DOHH2 (cell line): ENCODE data around the gene DDO.

ENCODE experiments used
- H3F3A ChIP-seq: fragments of 200-600 bp; sonication (generic), shearing (Covaris generic); 2 replicates; pipeline ENCODE4 v1.6.0; 2016; ENCODE audit warnings: antibody characterized with exemption, mild to moderate bottlenecking; ENCODE audit not compliant: control insufficient read depth, insufficient read depth
- H3K27ac ChIP-seq: fragments of 200-600 bp; sonication (generic); 2 replicates; pipeline ENCODE4 v1.5.1; 2014; ENCODE audit warnings: low read depth, mild to moderate bottlenecking, low read length, moderate library complexity
- H3K27me3 ChIP-seq: fragments of 200-600 bp; sonication (generic); 2 replicates; pipeline ENCODE4 v1.6.1; 2014; ENCODE audit warnings: mild to moderate bottlenecking, low read length, mixed read lengths; ENCODE audit not compliant: control insufficient read depth
- H3K36me3 ChIP-seq: fragments of 200-600 bp; sonication (generic); 2 replicates; pipeline ENCODE4 v1.6.1; 2014; ENCODE audit warnings: mild to moderate bottlenecking, low read length, moderate library complexity, mixed read lengths; ENCODE audit not compliant: control insufficient read depth
- H3K4me1 ChIP-seq: fragments of 200-600 bp; sonication (generic); 2 replicates; pipeline ENCODE4 v1.6.1; 2014; ENCODE audit warnings: mild to moderate bottlenecking, low read length, mixed read lengths; ENCODE audit not compliant: control insufficient read depth
- H3K4me2 ChIP-seq: fragments of 200-600 bp; sonication (generic); 2 replicates; pipeline ENCODE4 v1.6.0; 2014; ENCODE audit warnings: mild to moderate bottlenecking, low read length, moderate library complexity
- H3K4me3 ChIP-seq: fragments of 200-600 bp; sonication (generic); 2 replicates; pipeline ENCODE4 v1.5.1; 2014; ENCODE audit warnings: mild to moderate bottlenecking, low read length, mixed read lengths
- H3K79me2 ChIP-seq: fragments of 200-600 bp; sonication (generic); 2 replicates; pipeline ENCODE4 v1.6.1; 2014; ENCODE audit warnings: mild to moderate bottlenecking, low read length, mixed read lengths; ENCODE audit not compliant: control insufficient read depth
- H3K9me2 ChIP-seq: fragments of 200-600 bp; sonication (generic); replicated peaks from 2 replicates; pipeline ENCODE4 v1.6.1; 2014; ENCODE audit warnings: mild to moderate bottlenecking, low read length, mixed read lengths; ENCODE audit not compliant: control insufficient read depth
- H3K9me3 ChIP-seq: fragments of 200-600 bp; sonication (generic); 2 replicates; pipeline ENCODE4 v1.6.1; 2014; ENCODE audit warnings: antibody characterized with exemption, low read length, mixed read lengths; ENCODE audit not compliant: control insufficient read depth, insufficient read depth
- H4K20me1 ChIP-seq: fragments of 200-600 bp; sonication (generic); 2 replicates; pipeline ENCODE4 v1.6.0; 2014; ENCODE audit warnings: low read depth, mild to moderate bottlenecking, antibody characterized with exemption, low read length, moderate library complexity; ENCODE audit not compliant: control insufficient read depth, insufficient read depth
- EZH2phosphoT487 ChIP-seq: fragments of 200-600 bp; sonication (generic); IDR thresholded peaks from 2 replicates; pipeline ENCODE4 v1.6.1; 2017; ENCODE audit warnings: borderline replicate concordance, mild to moderate bottlenecking, antibody characterized with exemption, low read length, moderate library complexity, mixed read lengths
- TF ChIP-seq, protein P1 (sequence below): fragments of 200-600 bp; sonication (generic); IDR thresholded peaks from one replicate; pipeline ENCODE4 v1.5.1; 2014; ENCODE audit warnings: antibody characterized with exemption, mild to moderate bottlenecking, low read depth, low read length; ENCODE audit not compliant: poor library complexity, severe bottlenecking

Gene DDO

DNA sequence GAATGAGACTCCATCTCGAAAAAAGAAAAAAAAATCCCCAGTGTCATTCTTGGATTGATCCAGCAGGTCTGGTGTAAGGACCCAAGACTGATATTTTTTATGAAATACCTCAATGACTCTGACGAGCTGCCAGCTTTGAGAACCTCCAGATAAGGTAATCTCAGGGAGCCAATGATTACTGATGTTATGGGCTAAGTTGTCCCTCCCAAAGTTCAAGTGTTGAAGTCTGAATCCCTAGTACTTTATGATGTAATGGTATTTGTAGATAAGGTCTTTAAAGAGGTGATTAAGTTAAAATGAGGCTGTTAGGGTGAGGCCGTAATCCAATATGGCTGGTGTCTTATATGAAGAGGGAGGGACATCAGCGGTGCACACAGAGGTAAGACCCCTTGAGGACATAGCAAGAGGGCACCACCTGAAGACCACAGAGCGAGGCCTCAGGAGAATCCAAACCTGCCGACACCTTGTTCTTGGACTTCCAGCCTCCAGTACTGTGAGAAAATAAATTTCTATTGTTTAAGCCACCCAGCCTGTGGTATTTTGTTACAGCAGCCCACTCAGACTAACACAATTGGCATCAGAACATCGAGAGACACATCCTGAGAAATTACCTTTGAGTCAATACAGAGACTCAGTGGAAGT lies 19.7 kb upstream of the DDO start:
- Histone ChIP-seq H3K27me3 (peaks cover 8% of the 10 kb centered on the region; the same call in 1 of the 2 replicates), H3K4me1 (no peaks in the 10 kb centered on the region), H4K20me1 (no peaks in the 10 kb centered on the region), H3K4me2 (no peak overlapping the region), H3K36me3 (no peaks in the 10 kb centered on the region), H3F3A (no peaks in the 10 kb centered on the region), H3K9me2 (no peaks in the 10 kb centered on the region), H3K27ac (no peak overlapping the region), H3K79me2 (no peaks in the 10 kb centered on the region), H3K4me3 (no peak overlapping the region), H3K9me3 (no peaks in the 10 kb centered on the region)
- TF ChIP-seq EZH2phosphoT487 = no peak
- TF ChIP-seq, protein P1, sequence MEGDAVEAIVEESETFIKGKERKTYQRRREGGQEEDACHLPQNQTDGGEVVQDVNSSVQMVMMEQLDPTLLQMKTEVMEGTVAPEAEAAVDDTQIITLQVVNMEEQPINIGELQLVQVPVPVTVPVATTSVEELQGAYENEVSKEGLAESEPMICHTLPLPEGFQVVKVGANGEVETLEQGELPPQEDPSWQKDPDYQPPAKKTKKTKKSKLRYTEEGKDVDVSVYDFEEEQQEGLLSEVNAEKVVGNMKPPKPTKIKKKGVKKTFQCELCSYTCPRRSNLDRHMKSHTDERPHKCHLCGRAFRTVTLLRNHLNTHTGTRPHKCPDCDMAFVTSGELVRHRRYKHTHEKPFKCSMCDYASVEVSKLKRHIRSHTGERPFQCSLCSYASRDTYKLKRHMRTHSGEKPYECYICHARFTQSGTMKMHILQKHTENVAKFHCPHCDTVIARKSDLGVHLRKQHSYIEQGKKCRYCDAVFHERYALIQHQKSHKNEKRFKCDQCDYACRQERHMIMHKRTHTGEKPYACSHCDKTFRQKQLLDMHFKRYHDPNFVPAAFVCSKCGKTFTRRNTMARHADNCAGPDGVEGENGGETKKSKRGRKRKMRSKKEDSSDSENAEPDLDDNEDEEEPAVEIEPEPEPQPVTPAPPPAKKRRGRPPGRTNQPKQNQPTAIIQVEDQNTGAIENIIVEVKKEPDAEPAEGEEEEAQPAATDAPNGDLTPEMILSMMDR = no peak

DNA sequence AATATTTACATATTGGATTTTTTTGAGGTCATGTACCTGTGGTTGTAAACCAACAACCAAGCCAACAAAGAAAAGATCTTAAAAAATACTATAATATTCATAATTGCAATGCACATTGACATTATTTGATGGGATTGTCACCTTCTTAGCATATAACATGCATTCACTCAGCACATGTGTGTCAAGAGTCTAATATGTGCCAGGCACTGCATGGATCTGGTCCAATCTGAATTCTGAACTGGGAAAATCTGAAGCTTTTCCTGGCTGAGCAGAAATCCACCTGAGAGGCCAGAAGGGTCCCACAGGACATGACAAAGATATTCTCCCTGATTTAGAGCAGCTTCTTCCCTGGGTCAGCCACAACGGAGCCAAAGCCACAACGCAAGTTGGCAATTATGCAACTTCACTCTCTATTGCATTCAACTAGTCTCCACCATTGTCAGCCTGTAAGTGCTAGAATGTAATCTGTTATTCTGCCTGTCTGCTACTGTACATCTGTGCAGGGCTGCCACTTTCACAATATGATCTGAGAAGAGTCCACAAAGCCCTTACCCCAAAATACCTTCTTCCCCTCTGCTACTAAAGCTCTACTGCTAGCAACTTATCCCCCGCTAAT lies 17.0 kb upstream of the DDO start:
- Histone ChIP-seq H3K79me2 (no peaks in the 10 kb centered on the region), H4K20me1 (no peaks in the 10 kb centered on the region), H3F3A (no peaks in the 10 kb centered on the region), H3K9me2 (no peaks in the 10 kb centered on the region), H3K27ac (no peak overlapping the region), H3K4me1 (no peaks in the 10 kb centered on the region), H3K4me2 (no peak overlapping the region), H3K27me3 (0 out of 2 replicates have a peak, but pooled peaks cover 2% of the 10 kb centered on the region), H3K36me3 (no peaks in the 10 kb centered on the region), H3K9me3 (no peaks in the 10 kb centered on the region), H3K4me3 (no peak overlapping the region)
- TF ChIP-seq, protein P1 = no peak
- TF ChIP-seq EZH2phosphoT487 = no peak

DNA sequence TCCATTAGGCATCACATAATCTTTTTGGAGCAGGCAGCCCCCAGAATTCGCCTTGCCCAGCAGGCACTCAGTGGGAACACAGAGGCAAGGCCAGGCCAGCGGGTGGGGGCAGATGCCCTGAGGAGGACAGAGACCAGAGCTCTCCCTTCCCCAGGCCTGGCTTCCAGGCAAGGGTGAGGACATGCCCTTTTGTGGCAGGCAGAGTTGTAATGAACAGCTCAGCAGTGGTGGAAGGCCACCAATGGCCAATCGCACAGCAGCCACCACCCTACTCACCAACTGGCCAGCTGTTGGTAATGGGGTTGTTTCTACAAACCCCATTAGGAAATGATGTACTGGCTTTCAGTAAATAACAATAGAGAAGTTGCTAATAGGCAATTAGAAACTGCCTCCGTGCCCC lies 15.4 kb upstream of the DDO start:
- H3K9me2 ChIP-seq = no peaks in the 10 kb centered on the region
- H3K27me3 ChIP-seq = no peaks in the 10 kb centered on the region
- H3K36me3 ChIP-seq = no peaks in the 10 kb centered on the region
- no peak overlapping the region for H3K4me3 ChIP-seq
- H3F3A ChIP-seq = no peaks in the 10 kb centered on the region
- TF ChIP-seq EZH2phosphoT487 = no peak
- TF ChIP-seq, protein P1 = no peak
- H3K9me3 ChIP-seq = no peaks in the 10 kb centered on the region
- no peak overlapping the region for H3K4me2 ChIP-seq
- H4K20me1 ChIP-seq = no peaks in the 10 kb centered on the region
- H3K4me1 ChIP-seq = no peaks in the 10 kb centered on the region
- H3K27ac ChIP-seq = no peak overlapping the region
- H3K79me2 ChIP-seq = no peaks in the 10 kb centered on the region
